ENCODE data around the gene PLCB1. TPM values are rescaled to one million over a fixed set of nuclear protein-coding genes. Genes with fewer than 3 reads are reported as not detected.

PLCB1 gene
- total and polyA plus RNA-seq, 2 of the 4 experiments (the other 2 are of a cell fraction) = 5.6 to 16.1 TPM

GRCh38 chr20:8913456-8913855 is 781.4 kb downstream of the PLCB1 start:
- POLR2A ChIA-PET (ENCODE audit: unreplicated experiment) = no interaction called here
- Histone ChIP-seq H3K27me3 (ENCODE audit: control insufficient read depth, insufficient read depth, low read length) (no peaks in the 10 kb centered on the region), H4K91ac (ENCODE audit: insufficient read depth, low read depth, low read length) (no peak overlapping the region), H4K20me1 (ENCODE audit: insufficient read depth, low read length) (no peaks in the 10 kb centered on the region), H4K8ac (ENCODE audit: low read depth in 2 of 2, low read length in 2 of 2) (no peak overlapping the region), H3K56ac (ENCODE audit: extremely low read depth, insufficient read depth, low read length) (no peak overlapping the region), H3K23ac (ENCODE audit: low read depth, low read length) (no peak overlapping the region), H3K4me3 (ENCODE audit: insufficient read depth, low read depth, low read length) (no peak overlapping the region), H2BK15ac (ENCODE audit: low read depth, low read length) (no peak overlapping the region), H3K4ac (ENCODE audit: low read depth, low read length) (no peak overlapping the region), H2BK20ac (ENCODE audit: low read depth, low read length) (no peak overlapping the region), H2BK5ac (ENCODE audit: low read depth, low read length, poor library complexity, severe bottlenecking) (no peak overlapping the region), H3K4me1 (ENCODE audit: control insufficient read depth, insufficient read depth, low read length) (no peaks in the 10 kb centered on the region; the same call in 1 of the 2 replicates), H3K9ac (ENCODE audit: low read depth, low read length) (no peak overlapping the region), H3K9me1 (ENCODE audit: insufficient read depth, low read length) (no peaks in the 10 kb centered on the region), H2AK9ac (replicated peaks; ENCODE audit: low read depth, low read length, poor library complexity) (no peak overlapping the region), H3K14ac (replicated peaks; ENCODE audit: low read depth, low read length) (no peak overlapping the region), H2AK5ac (ENCODE audit: low read depth, low read length) (no peak overlapping the region), H2AFZ (replicated peaks; ENCODE audit: low read length, poor library complexity) (no peak overlapping the region), H3K79me1 (ENCODE audit: low read depth in 1 of 2, low read length in 2 of 2) (no peaks in the 10 kb centered on the region), H3K4me2 (ENCODE audit: low read depth, low read length) (no peak overlapping the region), H3K18ac (ENCODE audit: low read depth, low read length) (no peak overlapping the region), H2BK120ac (ENCODE audit: low read depth, low read length) (no peak overlapping the region), H4K5ac (ENCODE audit: low read depth, low read length) (no peak overlapping the region), H3K36me3 (ENCODE audit: control insufficient read depth, insufficient read depth, low read length) (no peaks in the 10 kb centered on the region), H3K27ac (ENCODE audit: insufficient read depth, low read length) (no peak overlapping the region), H3K9me3 (ENCODE audit: control insufficient read depth, insufficient read depth, low read length) (peaks cover 3% of the 10 kb centered on the region; the same call in 1 of the 2 replicates)
- no peak for ATAC-seq (ENCODE audit: low read depth)
- no peak for DNase-seq
- intact Hi-C loops (cut with micrococcal nuclease) = no loop called here
- dilution Hi-C loops (cut with HindIII; ENCODE audit: low sequenced_read_pairs, unreplicated experiment) = no loop called here
- in situ Hi-C loops (cut with MboI; ENCODE audit: low sequenced_read_pairs) = no loop called here
- CTCF ChIA-PET = no interaction called here
- TF ChIP-seq ELK1 (IDR thresholded peaks at IDR 0.05; ENCODE audit: borderline replicate concordance, low read depth, low read length) (no peak), MAFK (IDR thresholded peaks at IDR 0.05; ENCODE audit: low read depth, low read length) (no peak), SMC3 (IDR thresholded peaks at IDR 0.05; ENCODE audit: low read depth, low read length) (no peak)
- BruUV-seq (replicated peaks) = no TSS peak
